Thoracic aorta (tissue), 2 donors: ENCODE results near the gene MAP3K8. TPM values are rescaled to one million over a fixed set of nuclear protein-coding genes. Genes with fewer than 3 reads are reported as not detected.

ENCODE experiments used
- ATAC-seq: fragments of 150-250 bp; one replicate; pipeline ENCODE4 v1.8.0; 2017; ENCODE audit warnings: low read depth; ENCODE audit not compliant: insufficient number of reproducible peaks, low FRiP score
- DNase-seq: peaks from one replicate; pipeline ENCODE4 v3.0.0-alpha.2; 2020; ENCODE audit warnings: low spot score
- H3K27ac ChIP-seq, 2 donors: fragments of 200-600 bp; sonication (generic); 1 replicate in 1 of 2; 2 replicates in 1 of 2; pipeline ENCODE4 v1.5.1; 2016; ENCODE audit warnings: mild to moderate bottlenecking in 2 of 2, moderate library complexity in 2 of 2
- H3K27me3 ChIP-seq: fragments of 200-600 bp; sonication (generic); replicated peaks from 2 replicates; pipeline ENCODE4 v1.6.0; 2016; ENCODE audit warnings: mild to moderate bottlenecking; ENCODE audit not compliant: insufficient read depth
- H3K36me3 ChIP-seq: fragments of 200-600 bp; sonication (generic); one replicate; pipeline ENCODE4 v1.5.1; 2016
- H3K4me1 ChIP-seq, 2 donors: fragments of 200-600 bp; sonication (generic); 1 replicate in 1 of 2; 2 replicates in 1 of 2; pipeline versions ENCODE4 v1.5.1 to v1.6.0; 2016; ENCODE audit warnings: low read depth in 2 of 2, mild to moderate bottlenecking in 1 of 2; ENCODE audit not compliant: control insufficient read depth in 1 of 2
- H3K4me3 ChIP-seq: fragments of 200-600 bp; sonication (generic); 2 replicates; pipeline ENCODE4 v1.5.1; 2016; ENCODE audit warnings: mild to moderate bottlenecking
- H3K9me3 ChIP-seq: fragments of 200-600 bp; sonication (generic); 2 replicates; pipeline ENCODE4 v1.5.1; 2016
- CTCF ChIP-seq: fragments of 200-600 bp; sonication (generic); IDR thresholded peaks from one replicate; pipeline ENCODE4 v1.5.1; 2019; ENCODE audit warnings: antibody characterized with exemption
- total RNA-seq, 2 donors: library from RNA; depleted of rRNA; stranded (reverse); fragments of >200 nt; gene quantifications; one replicate each; pipeline versions ENCODE4 v1.1.0 to v1.2.3, GENCODE V29; 2016

Gene MAP3K8
- total RNA-seq, 2 donors from 2014 or later, result 63.4 to 64.3 TPM

- Histone ChIP-seq H3K4me3 (peak overlapping the region; percentile 42), H3K27me3 (no peaks in the 10 kb centered on the region), H3K36me3 (peaks cover 33% of the 10 kb centered on the region), H3K4me1 (peaks cover 60 to 62% of the 10 kb centered on the region in 2 donors), H3K9me3 (no peaks in the 10 kb centered on the region), H3K27ac (peak overlapping the region; percentile 77 to 91)
- ATAC-seq (no peak), DNase-seq (no peak)
- TF ChIP-seq CTCF, result no peak
Measured at GRCh38 chr10:30455816-30456215, 21.8 kb downstream of the MAP3K8 start.

- DNase-seq (no peak), ATAC-seq (no peak)
- Histone ChIP-seq H3K4me3 (no peak overlapping the region), H3K4me1 (peaks cover 57 to 58% of the 10 kb centered on the region in 2 donors), H3K27ac (peak overlapping the region; percentile 77 to 91), H3K27me3 (no peaks in the 10 kb centered on the region), H3K9me3 (no peaks in the 10 kb centered on the region), H3K36me3 (peaks cover 37% of the 10 kb centered on the region)
- no peak for TF ChIP-seq CTCF
Measured at GRCh38 chr10:30456266-30456665, 22.3 kb downstream of the MAP3K8 start.

GRCh38 chr10:30459283-30459682 lies 25.3 kb downstream of the MAP3K8 start:
- TF ChIP-seq CTCF, result no peak
- H3K27me3 ChIP-seq, result no peaks in the 10 kb centered on the region
- ATAC-seq (no peak), DNase-seq (no peak)
- no peak overlapping the region for H3K4me3 ChIP-seq
- peaks cover 40 to 47% of the 10 kb centered on the region in 2 donors for H3K4me1 ChIP-seq
- H3K9me3 ChIP-seq, result no peaks in the 10 kb centered on the region
- H3K36me3 ChIP-seq, result peaks cover 50% of the 10 kb centered on the region
- H3K27ac ChIP-seq, result peak overlapping the region; percentile 20 to 91

GRCh38 chr10:30460121-30460520 lies 26.1 kb downstream of the MAP3K8 start:
- no peak overlapping the region for H3K4me3 ChIP-seq
- DNase-seq (no peak), ATAC-seq (no peak)
- TF ChIP-seq CTCF, result no peak
- H3K27ac ChIP-seq, result peak overlapping the region in 1 of 2 donors; percentile 12
- no peaks in the 10 kb centered on the region for H3K9me3 ChIP-seq
- peaks cover 36 to 49% of the 10 kb centered on the region in 2 donors for H3K4me1 ChIP-seq
- no peaks in the 10 kb centered on the region for H3K27me3 ChIP-seq
- H3K36me3 ChIP-seq, result peaks cover 50% of the 10 kb centered on the region

- Histone ChIP-seq H3K9me3 (no peaks in the 10 kb centered on the region), H3K4me3 (no peak overlapping the region), H3K27me3 (no peaks in the 10 kb centered on the region), H3K4me1 (peaks cover 12 to 25% of the 10 kb centered on the region in 2 donors), H3K27ac (no peak overlapping the region), H3K36me3 (peaks cover 50% of the 10 kb centered on the region)
- ATAC-seq (no peak), DNase-seq (no peak)
- TF ChIP-seq CTCF, result no peak
Measured at GRCh38 chr10:30462513-30462912, 28.5 kb downstream of the MAP3K8 start.
